Thyroid gland (tissue), 4 donors: ENCODE measurements around the gene CNDP2. TPM values are rescaled to one million over a fixed set of nuclear protein-coding genes. Genes with fewer than 3 reads are reported as not detected.

Experiments
- DNase-seq, 2 donors: peaks; one replicate each; pipeline ENCODE4 v3.0.0-alpha.2; 2019
- H3K27ac ChIP-seq, 3 donors: fragments of 200-600 bp; sonication (generic); 1 replicate in 2 of 3; 2 replicates in 1 of 3; pipeline ENCODE4 v1.5.1; 2016 to 2019; ENCODE audit warnings: mild to moderate bottlenecking in 1 of 3, moderate library complexity in 1 of 3
- H3K27me3 ChIP-seq: fragments of 200-600 bp; sonication (generic); one replicate; pipeline ENCODE4 v1.5.1; 2019
- H3K36me3 ChIP-seq, 2 donors: fragments of 200-600 bp; sonication (generic); one replicate each; pipeline ENCODE4 v1.5.1; 2016 to 2019
- H3K4me1 ChIP-seq, 2 donors: fragments of 200-600 bp; sonication (generic); one replicate each; pipeline ENCODE4 v1.5.1; 2017 to 2019
- H3K4me3 ChIP-seq, 3 donors: fragments of 200-600 bp; sonication (generic); replicated peaks in 1 of 3; 1 replicate in 2 of 3; 2 replicates in 1 of 3; pipeline ENCODE4 v1.5.1; 2016; ENCODE audit warnings: mild to moderate bottlenecking in 1 of 3
- H3K9me3 ChIP-seq: fragments of 200-600 bp; sonication (generic); one replicate; pipeline ENCODE4 v1.5.1; 2017
- POLR2A ChIP-seq, 2 donors: fragments of 450-650 bp; IDR thresholded peaks; one replicate each; pipeline ENCODE4 v1.6.1; 2017; ENCODE audit warnings: antibody characterized with exemption in 2 of 2, mild to moderate bottlenecking in 2 of 2, moderate library complexity in 1 of 2
- WGBS, 2 donors: methylation state at CpG; one replicate each; pipeline ENCODE4 v1.1.5; 2017; 5-methylcytosine and 5-hydroxymethylcytosine counted together
- intact Hi-C: fragments of 100-400 bp; cut with DNase I; formaldehyde crosslinking; loops from one replicate; pipeline ENCODE4 v1.15.1; 2023
- total RNA-seq, 4 donors: library from RNA; depleted of rRNA; stranded (reverse); fragments of >200 nt; gene quantifications; one replicate each; pipeline ENCODE4 v1.2.3, GENCODE V29; 2016
- TF ChIP-seq, protein P1 (sequence below), 6 experiments: fragments of 200-600 bp in 3 of 6; fragments of 450-650 bp in 3 of 6; sonication (generic) in 3 of 6; IDR thresholded peaks; one replicate each; pipeline ENCODE4 v1.5.1; 2016 to 2019; ENCODE audit warnings: antibody characterized with exemption in 6 of 6, mild to moderate bottlenecking in 2 of 6, inconsistent platforms in 1 of 6, moderate library complexity in 1 of 6

CNDP2 gene
- total RNA-seq, 4 donors from 2014 or later, result 249 to 437 (median 301) TPM

DNA sequence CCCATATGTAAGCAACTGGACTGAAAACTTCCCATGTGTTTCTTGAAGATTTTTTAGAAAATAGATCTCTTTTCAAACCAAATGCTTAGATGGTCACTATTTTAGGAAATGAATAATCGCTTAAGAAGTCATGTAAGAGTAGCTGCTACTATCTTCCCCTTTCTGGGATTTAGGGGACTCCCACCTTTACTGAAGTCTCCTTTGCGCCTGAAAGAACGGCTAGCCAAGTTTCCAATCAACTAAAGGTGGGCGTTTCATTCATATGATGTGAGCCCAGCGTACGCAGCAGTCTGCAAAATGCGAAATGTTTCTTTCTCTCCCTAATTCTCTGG is 40.2 kb upstream of the CNDP2 start:
- DNase-seq, result no peak
- intact Hi-C loops, result no loop called here
- Histone ChIP-seq H3K27me3 (peaks cover 4% of the 10 kb centered on the region), H3K9me3 (no peaks in the 10 kb centered on the region), H3K36me3 (no peaks in the 10 kb centered on the region), H3K4me3 (no peak overlapping the region), H3K4me1 (peaks cover 8 to 13% of the 10 kb centered on the region in 2 donors), H3K27ac (no peak overlapping the region)
- TF ChIP-seq, protein P1, sequence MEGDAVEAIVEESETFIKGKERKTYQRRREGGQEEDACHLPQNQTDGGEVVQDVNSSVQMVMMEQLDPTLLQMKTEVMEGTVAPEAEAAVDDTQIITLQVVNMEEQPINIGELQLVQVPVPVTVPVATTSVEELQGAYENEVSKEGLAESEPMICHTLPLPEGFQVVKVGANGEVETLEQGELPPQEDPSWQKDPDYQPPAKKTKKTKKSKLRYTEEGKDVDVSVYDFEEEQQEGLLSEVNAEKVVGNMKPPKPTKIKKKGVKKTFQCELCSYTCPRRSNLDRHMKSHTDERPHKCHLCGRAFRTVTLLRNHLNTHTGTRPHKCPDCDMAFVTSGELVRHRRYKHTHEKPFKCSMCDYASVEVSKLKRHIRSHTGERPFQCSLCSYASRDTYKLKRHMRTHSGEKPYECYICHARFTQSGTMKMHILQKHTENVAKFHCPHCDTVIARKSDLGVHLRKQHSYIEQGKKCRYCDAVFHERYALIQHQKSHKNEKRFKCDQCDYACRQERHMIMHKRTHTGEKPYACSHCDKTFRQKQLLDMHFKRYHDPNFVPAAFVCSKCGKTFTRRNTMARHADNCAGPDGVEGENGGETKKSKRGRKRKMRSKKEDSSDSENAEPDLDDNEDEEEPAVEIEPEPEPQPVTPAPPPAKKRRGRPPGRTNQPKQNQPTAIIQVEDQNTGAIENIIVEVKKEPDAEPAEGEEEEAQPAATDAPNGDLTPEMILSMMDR (IDR thresholded peaks at IDR 0.05), result no peak
- TF ChIP-seq POLR2A (IDR thresholded peaks at IDR 0.05), result no peak
- 6 to 21% methylated on average over 6 to 7 of the region's 7 CpGs for WGBS, 2 donors

DNA sequence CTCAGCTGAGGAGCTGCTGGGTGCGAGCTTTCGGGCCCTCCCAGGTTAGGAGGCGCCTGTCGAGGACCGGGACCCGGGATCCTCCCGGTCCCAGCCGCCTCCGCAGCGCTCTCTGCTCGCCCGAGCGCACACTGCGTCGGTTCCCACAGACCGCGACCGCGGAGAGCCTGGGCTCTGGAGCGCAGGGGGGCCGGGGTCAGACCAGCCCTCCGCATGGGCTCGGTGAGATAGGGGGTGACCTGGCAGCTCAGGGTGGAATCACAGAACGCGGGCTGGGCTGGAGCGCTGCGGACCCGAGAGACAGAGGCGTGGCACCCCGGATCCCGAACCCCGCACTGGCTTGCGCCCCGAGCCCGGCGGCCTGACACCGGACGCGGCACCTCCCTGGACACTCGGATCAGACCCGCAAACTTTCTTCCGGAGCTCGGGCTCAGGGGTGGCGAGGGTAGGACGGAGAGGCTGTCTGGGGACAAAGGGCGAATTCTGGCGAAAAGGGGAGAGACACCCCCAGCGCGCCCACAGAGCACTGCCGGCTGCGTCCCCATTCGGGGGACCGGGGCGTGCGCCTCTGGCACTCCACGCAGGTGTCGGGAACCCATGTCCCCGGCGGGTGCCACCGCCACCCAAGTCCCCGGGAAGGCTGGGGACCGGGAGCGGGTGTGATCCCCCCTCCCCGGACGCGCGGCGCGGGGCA is 39.7 kb upstream of the CNDP2 start:
- H3K4me3 ChIP-seq, result no peak overlapping the region
- H3K27me3 ChIP-seq, result peaks cover 4% of the 10 kb centered on the region
- intact Hi-C loops, result no loop called here

DNA sequence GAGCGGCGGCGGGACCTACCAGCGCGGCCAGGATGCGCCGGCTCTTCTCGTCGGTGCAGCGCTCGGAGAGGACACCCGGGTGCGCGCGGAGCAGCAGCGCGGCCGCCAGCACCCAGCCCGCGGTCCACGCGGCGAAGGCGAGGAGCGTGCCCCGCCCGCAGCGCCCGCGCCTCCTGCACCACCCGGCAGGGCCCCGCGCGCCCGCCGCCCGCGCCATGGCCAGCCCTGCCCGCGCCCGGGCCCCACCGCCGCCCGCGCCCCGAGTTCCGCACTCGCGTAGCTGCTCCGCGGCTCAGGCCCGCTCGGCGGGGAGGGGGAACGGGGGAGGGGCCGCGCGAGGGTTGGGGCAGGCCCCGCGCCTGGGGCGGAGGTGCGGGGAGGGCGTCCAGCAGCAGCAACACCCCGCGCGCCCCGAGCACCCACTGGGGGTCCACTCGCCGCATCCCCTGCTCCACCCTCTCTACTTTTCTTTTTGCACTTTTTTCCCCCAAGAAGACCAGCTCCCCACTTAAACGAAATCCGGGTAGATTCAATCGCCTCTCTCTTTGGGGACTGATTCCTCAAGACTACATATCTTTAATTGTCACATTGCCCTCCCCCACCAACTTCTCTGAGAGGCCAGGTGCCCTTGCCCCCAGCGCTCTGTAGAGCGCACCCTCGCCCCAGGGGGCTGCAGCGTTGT is 39.0 kb upstream of the CNDP2 start, which contains the start of gene DIPK1C:
Gene DIPK1C (minus strand): TSS at position 266 of the 682 bp plus-strand sequence. CDS start 49 bp downstream, at position 217.
- no peak for TF ChIP-seq POLR2A (IDR thresholded peaks at IDR 0.05)
- TF ChIP-seq, protein P1 (IDR thresholded peaks at IDR 0.05), result no peak
- H3K9me3 ChIP-seq, result no peaks in the 10 kb centered on the region
- H3K4me1 ChIP-seq, result peaks cover 8 to 13% of the 10 kb centered on the region in 2 donors
- peak in 1 of 2 donors; percentile 3 for DNase-seq
- no peak within 1 kb of the TSS for H3K4me3 ChIP-seq
- intact Hi-C loops, result no loop called here
- WGBS, 2 donors, result 1% methylated on average over 29 to 51 of the region's 76 CpGs
- H3K27ac ChIP-seq, result no peak within 1 kb of the TSS
- H3K36me3 ChIP-seq, result no peaks in the 10 kb centered on the region
- H3K27me3 ChIP-seq, result peaks cover 4% of the 10 kb centered on the region

More for the DNA sequence above, 39.7 kb upstream of the CNDP2 start:
- H3K36me3 ChIP-seq, result no peaks in the 10 kb centered on the region
- 1 to 2% methylated on average over 32 to 52 of the region's 69 CpGs for WGBS, 2 donors
- peaks cover 8 to 13% of the 10 kb centered on the region in 2 donors for H3K4me1 ChIP-seq
- DNase-seq, result peak in 1 of 2 donors; percentile 2
- no peaks in the 10 kb centered on the region for H3K9me3 ChIP-seq
- no peak overlapping the region for H3K27ac ChIP-seq
- TF ChIP-seq, protein P1 (IDR thresholded peaks at IDR 0.05), result no peak
- no peak for TF ChIP-seq POLR2A (IDR thresholded peaks at IDR 0.05)

DNA sequence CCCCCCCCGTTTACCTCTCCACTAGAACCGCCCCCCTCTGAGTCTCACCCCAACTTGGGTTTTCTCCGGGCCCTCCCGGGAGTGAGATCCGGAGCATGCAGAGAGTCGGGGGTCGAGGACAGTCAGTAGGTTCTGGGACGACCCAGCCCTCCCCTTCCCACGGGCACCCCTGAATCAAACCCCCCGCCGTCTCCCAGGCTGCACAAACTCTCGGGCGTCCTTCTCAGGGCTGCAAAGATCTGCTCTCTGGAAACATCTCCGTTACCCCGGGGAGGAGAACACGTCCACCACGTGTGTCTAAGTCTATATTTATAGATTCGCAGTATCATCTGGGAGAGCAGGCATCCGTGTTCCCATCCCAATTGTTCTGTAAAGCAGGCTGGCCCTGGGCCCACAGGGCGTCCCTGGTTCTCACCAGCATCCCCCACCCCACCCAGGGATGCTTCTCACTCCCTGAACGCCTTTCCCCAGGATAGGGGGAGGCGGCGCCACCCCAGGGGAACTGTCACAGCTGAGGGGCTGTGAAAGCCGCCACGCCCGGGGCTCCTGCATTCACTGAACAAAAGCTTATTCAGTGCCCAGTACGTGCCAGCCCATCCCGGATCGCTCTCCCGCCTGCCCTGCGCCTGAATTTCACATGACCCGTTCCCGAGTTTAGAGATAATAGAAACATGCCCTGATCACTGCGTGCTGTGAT is 38.3 kb upstream of the CNDP2 start:
- Histone ChIP-seq H3K4me3 (no peak overlapping the region), H3K27me3 (peaks cover 4% of the 10 kb centered on the region), H3K36me3 (no peaks in the 10 kb centered on the region), H3K27ac (no peak overlapping the region), H3K4me1 (peaks cover 8 to 13% of the 10 kb centered on the region in 2 donors), H3K9me3 (no peaks in the 10 kb centered on the region)
- 11 to 15% methylated on average over 23 to 32 of the region's 34 CpGs for WGBS, 2 donors
- no peak for TF ChIP-seq POLR2A (IDR thresholded peaks at IDR 0.05)
- TF ChIP-seq, protein P1 (IDR thresholded peaks at IDR 0.05), result no peak
- DNase-seq, result peak in 1 of 2 donors; percentile 4
- intact Hi-C loops, result no loop called here
